Measurements from ENCODE around the gene ZSCAN18.

The ZSCAN18 gene

GRCh38 chr19:58035863-58036262 lies 62.2 kb downstream of the ZSCAN18 start:
- Histone ChIP-seq H3K36me3 (replicated peaks; ENCODE audit: insufficient read depth, low read length) (no peaks in the 10 kb centered on the region), H3K4me3 (ENCODE audit: low read length) (no peak overlapping the region), H3K79me2 (ENCODE audit: low read length) (no peaks in the 10 kb centered on the region), H3K9me2 (replicated peaks; ENCODE audit: insufficient read depth, low read length) (no peaks in the 10 kb centered on the region), H3K9me3 (replicated peaks; ENCODE audit: insufficient read depth, low read length) (no peaks in the 10 kb centered on the region), H4K20me1 (ENCODE audit: insufficient read depth, low read length) (no peaks in the 10 kb centered on the region), H2AFZ (ENCODE audit: low read length) (no peak overlapping the region), H3K4me1 (ENCODE audit: low read length) (no peaks in the 10 kb centered on the region), H3K4me2 (ENCODE audit: low read depth, low read length) (no peak overlapping the region), H3K9ac (ENCODE audit: low read length) (no peak overlapping the region), H3F3A (ENCODE audit: insufficient read depth, low read length) (no peaks in the 10 kb centered on the region), H3K27ac (ENCODE audit: low read length) (no peak overlapping the region), H3K27me3 (replicated peaks; ENCODE audit: insufficient read depth, low read length) (no peaks in the 10 kb centered on the region)
- DNase-seq = no peak
- TF ChIP-seq EZH2 (optimal IDR thresholded peaks at IDR 0.05; ENCODE audit: low read depth, low read length) = no peak
- no peak for TF ChIP-seq EZH2phosphoT487 (IDR thresholded peaks at IDR 0.05; ENCODE audit: low read length)
- TF ChIP-seq, protein P1, sequence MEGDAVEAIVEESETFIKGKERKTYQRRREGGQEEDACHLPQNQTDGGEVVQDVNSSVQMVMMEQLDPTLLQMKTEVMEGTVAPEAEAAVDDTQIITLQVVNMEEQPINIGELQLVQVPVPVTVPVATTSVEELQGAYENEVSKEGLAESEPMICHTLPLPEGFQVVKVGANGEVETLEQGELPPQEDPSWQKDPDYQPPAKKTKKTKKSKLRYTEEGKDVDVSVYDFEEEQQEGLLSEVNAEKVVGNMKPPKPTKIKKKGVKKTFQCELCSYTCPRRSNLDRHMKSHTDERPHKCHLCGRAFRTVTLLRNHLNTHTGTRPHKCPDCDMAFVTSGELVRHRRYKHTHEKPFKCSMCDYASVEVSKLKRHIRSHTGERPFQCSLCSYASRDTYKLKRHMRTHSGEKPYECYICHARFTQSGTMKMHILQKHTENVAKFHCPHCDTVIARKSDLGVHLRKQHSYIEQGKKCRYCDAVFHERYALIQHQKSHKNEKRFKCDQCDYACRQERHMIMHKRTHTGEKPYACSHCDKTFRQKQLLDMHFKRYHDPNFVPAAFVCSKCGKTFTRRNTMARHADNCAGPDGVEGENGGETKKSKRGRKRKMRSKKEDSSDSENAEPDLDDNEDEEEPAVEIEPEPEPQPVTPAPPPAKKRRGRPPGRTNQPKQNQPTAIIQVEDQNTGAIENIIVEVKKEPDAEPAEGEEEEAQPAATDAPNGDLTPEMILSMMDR (IDR thresholded peaks at IDR 0.05; ENCODE audit: low read length) = no peak

GRCh38 chr19:58034477-58034793 lies 63.6 kb downstream of the ZSCAN18 start:
- Histone ChIP-seq H3K9me3 (replicated peaks; ENCODE audit: insufficient read depth, low read length) (no peaks in the 10 kb centered on the region), H3K27me3 (replicated peaks; ENCODE audit: insufficient read depth, low read length) (no peaks in the 10 kb centered on the region), H3K4me3 (ENCODE audit: low read length) (no peak overlapping the region), H3K4me1 (ENCODE audit: low read length) (no peaks in the 10 kb centered on the region), H3K27ac (ENCODE audit: low read length) (no peak overlapping the region), H2AFZ (ENCODE audit: low read length) (no peak overlapping the region), H3K36me3 (replicated peaks; ENCODE audit: insufficient read depth, low read length) (no peaks in the 10 kb centered on the region), H3K9ac (ENCODE audit: low read length) (no peak overlapping the region), H3K4me2 (ENCODE audit: low read depth, low read length) (no peak overlapping the region), H3F3A (ENCODE audit: insufficient read depth, low read length) (no peaks in the 10 kb centered on the region), H3K79me2 (ENCODE audit: low read length) (no peaks in the 10 kb centered on the region), H4K20me1 (ENCODE audit: insufficient read depth, low read length) (no peaks in the 10 kb centered on the region), H3K9me2 (replicated peaks; ENCODE audit: insufficient read depth, low read length) (no peaks in the 10 kb centered on the region)
- TF ChIP-seq EZH2phosphoT487 (IDR thresholded peaks at IDR 0.05; ENCODE audit: low read length) (no peak), EZH2 (optimal IDR thresholded peaks at IDR 0.05; ENCODE audit: low read depth, low read length) (no peak)
- TF ChIP-seq, protein P1 (IDR thresholded peaks at IDR 0.05; ENCODE audit: low read length) = no peak
- no peak for DNase-seq

All from MM.1S (cell line).